Activated T-cell treated with anti-CD3 and anti-CD28 coated beads, Interleukin-2, amount 50 U/mL, for 48 hours (primary cell): ENCODE data around the gene BORCS5.
A peak's percentile ranks its signal among the peaks of the same experiment; 100 is the strongest.
"Not testable (repeated sequence)": the region's sequence is repeated elsewhere in the genome, so short reads cannot be mapped to it uniquely, and the experiment has no call there.

Experiments
- DNase-seq, 2 experiments: peaks; one replicate each; pipeline ENCODE4 v3.0.0-alpha.2; 2020

The BORCS5 gene

DNA sequence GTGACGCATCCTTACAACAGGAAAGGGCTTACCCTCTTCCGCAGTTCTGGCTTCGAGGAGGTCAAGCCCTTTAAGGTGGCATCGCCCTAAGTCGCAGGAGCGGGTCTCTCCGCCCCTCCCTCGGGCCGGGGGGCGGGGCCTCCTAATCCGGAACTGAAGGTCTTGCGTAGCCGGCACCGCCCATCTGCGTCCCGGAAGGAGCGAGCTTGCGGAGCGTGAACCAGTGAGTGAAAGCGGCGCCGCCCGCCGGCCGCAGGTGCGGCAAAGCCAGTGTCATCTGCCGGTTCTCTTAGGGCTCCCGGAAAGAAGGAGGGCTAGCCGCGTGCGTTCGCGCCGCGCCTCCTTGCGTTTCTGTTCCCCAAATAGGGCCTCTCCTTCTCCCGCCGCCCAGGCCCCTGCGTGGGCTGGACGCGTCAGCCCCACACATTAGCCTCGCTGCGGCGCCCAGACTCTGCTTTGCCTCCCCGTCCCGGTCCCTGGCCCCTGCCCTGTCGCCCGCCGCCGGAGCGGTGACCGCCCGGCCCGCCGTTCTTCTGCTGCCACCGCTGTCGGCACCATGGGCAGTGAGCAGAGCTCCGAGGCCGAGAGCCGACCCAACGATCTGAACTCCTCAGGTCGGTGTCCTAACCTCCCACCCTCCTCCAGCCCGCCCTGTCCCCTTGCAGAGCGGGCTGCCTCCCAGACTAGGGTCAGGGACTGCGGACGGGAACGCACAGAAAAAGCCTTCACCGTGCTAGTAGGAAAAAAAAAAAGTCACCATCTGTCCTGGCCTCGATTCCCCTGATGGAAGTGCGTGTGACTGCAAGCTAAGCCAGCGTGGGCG is at the start of gene BORCS5:
BORCS5 (plus strand) TSS at position 183 of the 823 bp plus-strand sequence; CDS start at position 557, 374 bp downstream.
- DNase-seq = peak; percentile 99

DNA sequence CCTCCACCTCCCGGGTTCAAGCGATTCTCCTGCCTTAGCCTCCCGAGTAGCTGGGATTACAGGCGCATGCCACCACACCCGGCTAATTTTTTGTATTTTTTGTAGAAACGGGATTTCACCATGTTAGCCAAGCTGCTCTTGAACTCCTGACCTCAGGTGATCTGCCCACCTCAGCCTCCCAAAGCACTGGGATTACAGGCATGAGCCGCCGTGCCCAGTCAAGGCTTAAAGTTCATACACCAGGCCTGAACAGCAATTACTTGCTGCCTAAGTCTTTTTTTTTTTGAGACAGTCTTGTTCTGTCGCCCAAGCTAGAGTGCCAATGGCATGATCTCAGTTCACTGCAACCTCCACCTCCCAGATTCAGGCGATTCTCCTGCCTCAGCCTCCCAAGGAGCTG is 46.2 kb upstream of the BORCS5 start:
- not testable (repeated sequence) for DNase-seq

DNA sequence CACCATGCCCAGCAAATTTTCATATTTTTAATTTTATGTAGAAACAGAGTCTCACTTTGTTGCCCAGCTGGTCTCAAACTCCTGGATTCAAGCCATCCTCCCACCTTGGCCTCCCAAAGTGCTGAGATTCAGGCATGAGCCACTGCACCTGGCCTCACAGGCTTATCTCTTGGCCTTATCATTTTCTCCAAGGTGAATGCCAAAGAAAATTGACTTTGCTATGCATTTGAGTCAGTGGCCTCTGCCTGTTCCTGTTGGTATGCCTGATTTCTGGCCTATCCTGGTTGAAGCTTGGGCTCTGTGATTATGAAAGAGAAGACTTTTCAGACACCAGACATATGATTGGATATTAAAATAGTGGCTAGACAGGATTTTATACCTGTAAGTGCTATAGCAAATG is 41.0 kb upstream of the BORCS5 start:
- no peak for DNase-seq

DNA sequence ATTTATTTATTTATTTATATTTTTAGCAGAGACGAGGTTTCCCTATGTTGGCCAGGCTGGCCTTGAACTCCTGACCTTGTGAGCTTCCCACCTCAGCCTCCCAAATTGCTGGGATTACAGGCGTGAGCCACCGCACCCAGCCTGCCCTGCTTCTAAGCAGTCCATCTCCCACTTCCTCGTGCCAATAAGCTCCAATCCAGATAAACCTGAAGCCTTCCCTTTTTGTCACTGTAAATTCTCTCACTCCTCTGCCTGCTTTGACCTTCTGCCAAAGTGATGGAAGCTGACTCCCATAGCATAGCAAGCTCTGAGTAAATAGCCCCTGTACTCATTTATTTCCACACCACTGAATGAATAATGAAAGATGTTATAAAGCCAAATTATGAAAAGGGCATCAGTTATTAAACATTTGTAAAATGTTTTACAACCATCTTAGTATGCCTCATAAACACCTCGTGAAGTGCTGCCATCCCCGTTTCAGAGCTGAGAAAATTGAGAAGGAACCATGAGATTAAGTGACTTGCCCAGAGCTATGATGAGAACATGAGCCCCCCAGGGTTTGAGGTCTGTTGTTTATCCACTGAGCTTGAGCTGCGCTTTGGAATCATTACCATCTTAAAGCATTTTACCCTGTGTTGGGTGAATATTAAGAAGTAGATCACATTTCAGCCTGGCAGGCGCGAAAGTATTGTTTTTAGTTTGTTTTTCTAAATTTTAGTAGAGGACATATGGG is 37.3 kb upstream of the BORCS5 start:
- DNase-seq = no peak

DNA sequence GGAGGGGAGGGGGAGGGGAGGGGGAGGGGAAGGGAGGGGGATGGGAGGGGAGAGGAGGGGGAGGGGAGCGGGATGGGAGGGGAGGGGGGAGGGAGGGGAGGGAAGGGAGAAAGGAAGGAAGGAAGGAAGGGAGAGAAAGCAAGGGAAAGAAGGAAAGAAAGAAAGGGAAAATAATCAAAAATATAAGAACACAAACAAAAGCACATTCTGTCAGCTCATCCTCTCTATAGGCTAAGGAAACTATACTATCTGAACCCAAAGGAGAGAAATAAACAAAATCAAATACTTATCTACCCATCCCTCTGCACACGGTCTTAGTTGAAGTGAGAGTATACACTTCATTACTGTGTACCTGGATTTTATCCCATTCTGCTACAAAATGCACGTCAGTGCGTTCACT is 33.8 kb upstream of the BORCS5 start:
- no peak for DNase-seq

DNA sequence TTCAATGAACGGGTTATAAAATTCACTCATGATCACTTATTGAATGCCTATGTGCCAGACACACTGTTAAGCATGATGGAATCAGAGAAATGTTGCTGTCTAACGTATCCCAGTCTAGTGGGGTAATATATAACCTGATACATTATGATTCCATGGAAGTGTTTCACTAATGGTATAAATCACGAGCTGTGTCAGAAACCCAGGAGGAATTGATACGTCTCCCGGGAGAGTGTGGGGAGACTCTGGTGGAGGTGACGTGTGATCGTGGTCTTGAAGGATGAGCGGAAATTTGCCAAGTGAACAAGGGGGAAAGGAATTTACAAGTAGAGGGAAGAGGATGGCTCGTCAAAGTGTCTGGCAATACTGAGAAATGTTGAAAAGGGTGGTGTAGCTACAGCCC is 33.3 kb upstream of the BORCS5 start:
- DNase-seq = no peak

DNA sequence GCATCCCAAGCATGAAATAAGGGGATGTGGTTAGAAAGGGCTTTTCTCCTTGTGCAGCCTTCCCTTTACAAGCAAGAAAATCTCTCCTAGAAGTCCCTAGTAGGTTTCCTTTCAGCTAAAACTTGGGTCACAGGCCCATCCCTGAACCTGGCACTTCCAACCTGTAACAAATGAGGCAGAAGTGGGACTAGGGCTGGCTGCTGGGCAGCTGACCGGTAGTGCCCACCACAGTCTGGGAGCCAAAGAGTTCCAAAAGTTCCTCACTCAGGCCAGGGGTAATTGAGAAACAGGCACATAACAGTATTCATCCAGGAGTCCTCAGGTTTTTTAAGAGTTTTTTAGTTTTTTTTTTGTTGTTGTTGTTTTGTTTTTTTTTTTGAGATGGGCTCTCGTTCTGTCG is 30.6 kb upstream of the BORCS5 start:
- DNase-seq = no peak

DNA sequence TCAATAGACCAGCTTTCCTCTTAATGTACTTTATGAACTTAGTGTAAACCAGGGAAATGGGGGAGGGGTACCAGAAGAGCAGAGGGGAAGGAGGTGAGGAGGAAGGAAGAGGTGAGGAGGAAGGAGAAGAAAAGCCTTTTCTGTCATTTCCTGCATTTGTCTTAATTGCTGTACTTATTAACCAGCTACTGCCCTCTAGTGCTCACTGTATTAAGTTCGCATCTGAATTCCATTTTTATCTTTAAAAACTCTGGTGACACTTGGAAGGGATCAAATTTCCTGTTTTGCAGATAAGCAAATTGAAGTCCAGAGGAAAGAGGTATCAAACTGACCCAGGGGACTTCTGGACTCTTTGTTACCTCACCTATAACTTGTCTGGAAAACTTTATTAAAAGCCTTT is 29.1 kb upstream of the BORCS5 start:
- no peak for DNase-seq

DNA sequence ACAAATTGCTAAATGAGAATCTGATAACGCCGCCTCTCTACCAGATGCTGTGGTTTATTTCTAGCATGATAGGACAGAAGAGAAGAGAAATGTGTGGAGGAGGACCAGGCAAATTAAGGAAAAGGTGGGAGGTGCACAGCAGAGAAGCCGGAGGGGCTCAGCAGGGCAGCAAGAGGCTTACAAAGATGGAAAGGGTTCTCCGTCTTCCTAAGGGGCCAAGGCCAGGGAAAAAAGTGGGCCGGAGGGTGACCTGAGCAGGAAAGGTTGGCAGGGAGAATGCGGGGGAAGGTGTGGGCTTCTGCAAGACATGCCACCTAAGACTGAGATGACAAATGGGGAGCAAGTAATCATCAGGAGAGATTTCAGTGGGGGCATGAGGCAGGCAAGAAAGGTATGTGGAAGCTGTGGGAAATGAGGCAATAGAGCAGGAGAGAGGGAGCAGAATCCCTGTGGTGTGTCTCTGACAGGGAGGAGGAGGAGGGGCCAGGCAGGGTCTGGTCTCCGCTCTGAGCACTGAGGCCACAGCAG is 25.6 kb upstream of the BORCS5 start:
- DNase-seq = no peak

DNA sequence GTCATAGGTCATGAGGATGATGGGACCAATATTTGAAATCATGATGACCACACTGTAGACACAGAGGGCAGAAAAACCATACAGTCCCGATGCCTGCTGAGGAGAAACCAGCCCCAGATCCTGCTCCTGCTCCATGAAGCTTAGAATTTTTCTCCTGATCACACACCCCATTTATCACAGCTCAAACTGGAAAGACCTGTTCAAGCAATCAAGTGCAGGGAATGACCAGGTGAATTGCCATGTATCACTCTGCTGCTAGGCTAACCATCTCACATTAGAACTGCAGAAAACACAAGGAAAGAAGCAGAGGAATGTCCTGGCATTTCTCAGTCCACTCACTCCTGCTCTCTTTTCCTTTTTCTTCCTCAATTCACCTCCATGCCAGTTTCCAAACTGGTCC is 25.0 kb upstream of the BORCS5 start:
- DNase-seq = no peak

DNA sequence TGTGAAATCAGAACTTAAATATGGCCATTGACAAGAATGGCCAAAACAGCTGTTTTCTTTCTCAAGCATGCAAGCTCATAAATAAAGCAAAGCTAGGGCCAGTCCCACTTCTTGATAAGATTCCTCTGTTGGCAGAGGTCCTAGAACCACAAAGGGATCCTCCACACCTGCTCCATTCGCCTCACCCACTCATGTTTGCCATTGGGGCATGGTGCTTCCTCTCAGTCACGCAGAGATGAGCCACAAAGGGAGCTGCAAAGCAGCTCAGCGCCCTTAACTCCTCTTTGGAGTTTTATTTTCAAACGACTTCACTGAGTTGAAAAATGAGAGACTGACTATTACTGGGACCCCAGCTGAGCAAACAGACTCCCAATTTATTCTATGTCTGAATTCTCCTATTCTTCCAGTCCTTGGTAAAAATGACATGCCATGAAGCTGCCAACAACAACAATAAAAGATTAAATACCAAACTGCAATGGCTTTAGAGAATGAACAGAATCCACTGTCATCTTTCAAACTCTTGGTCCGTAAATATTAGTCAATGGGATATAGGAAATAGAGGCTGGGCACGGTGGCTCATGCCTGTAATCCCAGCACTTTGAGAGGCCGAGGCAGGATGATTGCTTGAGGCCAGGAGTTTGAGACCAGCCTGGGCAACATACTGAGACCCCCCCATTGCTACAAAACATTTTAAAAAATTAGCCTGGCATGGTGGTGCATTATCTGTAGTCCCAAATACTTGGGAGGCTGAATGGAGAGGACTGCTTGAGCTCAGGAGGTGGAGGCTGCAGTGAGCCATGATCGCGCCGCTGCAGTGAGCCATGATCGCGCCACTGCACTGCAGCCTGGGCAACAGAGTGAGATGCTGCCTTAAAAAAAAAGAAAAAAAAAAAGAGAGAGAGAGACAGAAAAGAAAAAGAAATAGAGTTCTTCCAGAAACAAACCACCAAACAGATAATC is 23.2 kb upstream of the BORCS5 start:
- DNase-seq = no peak

DNA sequence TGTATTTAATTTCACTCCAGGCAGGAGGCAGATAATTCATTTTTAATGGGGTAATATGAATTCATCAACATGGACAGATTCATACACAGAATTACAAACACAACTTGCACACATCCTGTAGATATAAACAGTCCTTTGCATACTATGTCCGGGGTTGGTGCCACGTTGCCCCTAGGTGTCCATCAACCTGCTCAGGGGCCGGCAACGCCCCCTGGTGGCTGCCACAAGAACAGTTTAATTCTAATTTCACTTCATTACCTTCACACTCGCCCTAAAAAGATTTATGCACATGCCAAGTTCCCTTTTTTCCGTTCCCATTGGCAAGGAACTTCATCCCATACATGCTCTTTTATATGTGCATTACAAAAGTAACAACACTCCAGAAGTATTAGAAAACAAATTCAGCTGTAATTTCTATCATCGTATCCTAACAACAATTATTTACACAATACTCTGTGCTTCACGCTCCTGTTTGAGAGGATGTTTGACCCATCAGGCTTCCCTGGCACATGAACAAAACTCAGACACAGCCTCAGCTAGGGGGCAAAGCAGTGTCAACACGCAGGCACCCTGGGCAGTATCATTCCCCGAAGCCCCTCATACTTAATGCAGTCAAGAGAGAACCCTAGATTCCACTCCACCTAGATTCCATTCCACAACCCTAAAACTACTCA is 22.4 kb upstream of the BORCS5 start:
- DNase-seq = peak; percentile 71 to 76

DNA sequence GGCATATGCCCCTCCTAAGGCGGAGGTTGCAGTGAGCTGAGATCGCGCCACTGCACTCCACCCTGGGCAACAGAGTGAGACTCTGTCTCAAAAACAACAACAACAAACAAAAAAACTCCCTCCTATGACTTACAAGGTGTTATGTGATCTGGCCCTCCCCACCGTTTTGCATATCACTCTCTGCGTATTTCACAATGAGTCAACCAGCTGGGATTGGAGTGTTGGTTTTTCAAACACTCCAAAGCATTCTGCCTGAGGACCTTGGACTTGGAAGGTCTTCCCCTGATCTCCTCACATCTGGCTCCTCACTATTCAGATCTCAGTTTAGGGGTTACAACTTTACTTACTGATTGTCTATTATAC is 20.8 kb upstream of the BORCS5 start:
- DNase-seq = no peak

DNA sequence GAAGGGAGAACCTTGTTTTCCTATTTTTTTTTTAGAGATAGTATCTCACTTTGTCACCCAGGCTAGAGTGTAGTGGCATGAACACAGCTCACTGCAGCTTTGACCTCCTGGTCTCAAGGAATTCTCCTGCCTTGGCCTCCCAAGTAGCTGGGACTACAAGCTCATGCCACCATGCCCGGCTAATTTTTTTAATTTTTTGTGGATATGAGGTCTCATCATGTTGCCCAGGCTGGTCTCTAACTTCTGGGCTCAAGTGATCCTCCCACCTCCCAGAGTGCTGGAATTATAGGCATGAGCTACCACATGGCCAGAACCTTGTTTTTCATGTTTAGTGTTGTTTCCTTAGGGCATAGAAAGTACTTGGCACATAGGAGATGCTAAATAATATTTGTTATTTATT is 20.4 kb upstream of the BORCS5 start:
- DNase-seq = no peak

DNA sequence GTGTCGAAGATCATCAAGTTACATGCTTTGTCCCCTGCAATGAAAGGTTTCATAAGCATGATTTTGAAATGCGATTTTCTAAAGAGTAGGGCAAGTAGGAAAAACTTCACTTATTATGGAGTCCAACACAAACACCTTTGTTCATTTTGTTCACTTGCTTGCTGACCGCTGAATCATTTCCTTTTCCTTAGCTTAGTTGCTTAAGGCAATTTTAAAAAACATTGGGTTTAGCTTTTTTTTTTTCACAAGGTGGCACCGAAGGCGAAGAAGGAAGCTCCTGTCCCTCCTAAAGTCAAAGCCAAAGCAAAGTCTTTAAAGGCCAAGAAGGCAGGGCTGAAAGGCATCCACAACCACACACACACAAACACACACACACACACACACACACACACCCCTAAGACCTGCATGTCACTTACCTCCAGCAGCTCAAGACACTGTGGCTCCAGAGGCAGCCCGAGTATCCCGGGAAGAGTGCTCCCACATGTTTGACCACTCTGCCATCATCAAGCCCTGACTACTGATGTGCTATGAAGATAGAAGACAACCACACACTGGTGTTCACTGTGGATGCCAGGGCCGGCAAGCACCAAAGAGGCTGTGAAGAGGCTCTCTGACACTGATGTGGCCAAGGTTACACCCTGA is 18.2 kb upstream of the BORCS5 start:
- DNase-seq = no peak

DNA sequence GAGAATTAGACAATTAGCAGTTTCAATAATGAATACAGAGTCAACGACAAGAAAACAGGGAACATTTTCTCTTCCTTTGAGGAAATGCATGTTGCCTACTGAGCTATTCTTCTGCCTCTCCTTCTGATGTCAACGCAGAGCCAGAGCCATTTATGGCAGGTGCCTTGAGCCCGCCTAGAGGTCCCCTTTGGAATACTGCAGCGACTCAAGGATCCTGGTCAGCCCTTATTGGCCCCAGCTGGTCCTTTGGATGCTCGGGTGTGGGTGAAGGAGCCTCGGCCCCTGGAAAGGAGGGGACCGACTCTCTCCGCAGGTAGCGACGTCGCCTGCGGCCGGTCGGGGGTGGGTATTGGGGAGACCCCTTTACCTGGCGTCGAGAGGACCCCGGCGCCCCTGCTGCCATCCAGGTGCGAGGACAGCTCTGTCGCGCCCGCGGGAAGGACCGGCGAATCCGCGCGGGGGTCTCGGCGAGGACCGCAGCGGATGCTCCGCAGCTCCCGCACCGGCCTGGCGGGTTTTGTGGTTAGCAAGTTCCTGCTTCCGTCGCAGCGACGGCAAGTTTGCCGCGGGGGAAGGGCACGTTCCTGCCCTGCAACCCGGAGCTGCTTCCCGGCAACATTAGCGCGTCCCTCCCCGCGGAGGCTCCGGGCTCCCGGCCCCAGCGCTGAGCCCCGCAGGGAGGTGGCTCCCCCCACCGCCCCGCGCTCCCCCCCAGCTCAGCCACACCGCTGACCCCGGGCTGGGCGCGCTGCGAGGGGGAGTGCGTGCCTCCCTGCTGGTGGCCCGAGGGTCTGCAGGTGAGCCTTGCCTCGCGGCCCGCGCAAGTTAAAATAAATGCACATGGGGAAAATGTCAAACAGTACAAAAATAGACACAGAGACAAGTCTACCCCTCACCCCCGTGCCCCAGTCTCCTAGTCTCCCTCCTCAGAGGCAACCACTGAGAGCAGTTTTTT is 6.9 kb upstream of the BORCS5 start, which contains the start of gene MANSC1:
MANSC1 (minus strand) TSS at position 532 of the 955 bp plus-strand sequence. CDS start 6,928 bp downstream, outside the sequence.
- DNase-seq = peak; percentile 60 to 67

DNA sequence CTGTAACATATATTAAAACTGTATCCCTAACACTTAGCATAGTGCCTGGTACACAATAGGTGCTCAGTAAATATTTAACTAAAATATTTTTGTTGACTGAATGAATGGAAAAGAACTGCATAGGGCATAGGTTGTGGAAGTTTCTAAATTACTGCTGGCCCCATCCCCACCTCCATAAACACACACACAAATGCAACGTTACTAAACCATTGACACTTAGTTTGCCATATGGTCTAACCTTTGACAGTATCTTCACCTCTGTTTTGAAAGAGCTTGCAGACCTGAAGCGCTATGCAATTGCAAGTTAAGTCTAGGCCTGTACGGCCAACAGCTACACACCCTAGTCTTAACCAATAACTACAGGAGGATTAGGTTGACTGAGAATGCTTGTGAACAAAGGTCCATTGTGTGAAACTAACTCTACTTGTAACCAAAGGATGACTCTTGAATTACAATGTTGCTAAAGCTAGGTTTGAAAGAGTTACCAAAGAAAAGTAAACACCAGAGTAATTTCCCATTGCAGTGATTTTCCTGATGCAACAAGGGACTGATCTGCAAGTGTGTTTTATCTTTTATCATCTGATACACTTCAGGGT is 5.9 kb upstream of the BORCS5 start:
- no peak for DNase-seq

DNA sequence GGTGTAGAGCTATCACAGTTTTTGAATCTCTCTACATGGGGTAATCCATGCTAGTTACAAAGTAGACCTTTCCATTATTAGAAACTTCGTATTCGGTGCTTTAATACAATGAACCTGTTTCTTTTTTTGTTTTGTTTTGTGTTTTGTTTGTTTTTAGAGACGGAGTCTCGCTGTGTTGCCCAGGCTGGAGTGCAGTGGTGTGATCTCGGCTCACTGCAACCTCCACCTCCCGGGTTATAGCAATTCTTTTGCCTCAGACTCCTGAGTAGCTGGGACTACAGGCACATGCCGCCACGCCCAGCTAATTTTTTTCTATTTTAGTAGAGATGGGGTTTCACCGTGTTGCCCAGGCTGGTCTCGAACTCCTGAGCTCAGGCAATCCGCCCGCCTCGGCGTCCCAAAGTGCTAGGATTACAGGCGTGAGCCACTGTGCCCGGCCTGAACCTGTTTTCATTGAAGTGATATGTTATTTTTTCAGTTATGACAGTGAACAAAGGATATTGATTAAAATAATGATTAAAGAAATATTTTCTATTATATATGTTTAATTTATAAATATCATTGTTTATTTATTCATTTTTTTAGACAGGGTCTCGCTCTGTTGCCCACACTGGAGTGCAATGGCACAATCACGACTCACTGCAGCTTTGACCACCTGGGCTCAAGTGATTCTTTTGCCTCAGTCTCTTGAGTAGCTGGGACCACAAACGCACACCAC is 5.3 kb upstream of the BORCS5 start:
- DNase-seq = not testable (repeated sequence)

DNA sequence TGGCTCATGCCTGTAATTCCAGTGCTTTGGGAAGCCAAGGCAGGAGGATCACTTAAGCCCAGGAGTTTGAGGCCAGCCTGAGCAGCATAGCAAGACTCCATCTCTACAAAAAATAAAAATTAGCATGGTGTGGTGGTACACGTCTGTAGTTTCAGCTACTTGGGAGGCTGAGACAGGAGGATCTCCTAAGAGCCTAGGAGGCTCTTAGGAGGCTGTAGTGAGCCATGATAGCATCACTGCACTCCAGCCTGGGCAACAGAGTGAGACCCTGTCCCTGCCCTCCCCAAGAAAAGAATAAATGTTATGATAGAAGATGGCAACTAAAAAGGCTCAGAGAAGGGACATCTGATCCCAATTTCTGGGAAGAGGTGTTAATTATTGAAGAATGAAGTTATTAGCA is 3.6 kb upstream of the BORCS5 start:
- no peak for DNase-seq
